Measurements from ENCODE around the gene XBP1. TPM values are rescaled to one million over a fixed set of nuclear protein-coding genes. Genes with fewer than 3 reads are reported as not detected.

XBP1 gene
- polyA plus RNA-seq, 1 of the 3 experiments (the other 2 are of a cell fraction) = 55.6 TPM

DNA sequence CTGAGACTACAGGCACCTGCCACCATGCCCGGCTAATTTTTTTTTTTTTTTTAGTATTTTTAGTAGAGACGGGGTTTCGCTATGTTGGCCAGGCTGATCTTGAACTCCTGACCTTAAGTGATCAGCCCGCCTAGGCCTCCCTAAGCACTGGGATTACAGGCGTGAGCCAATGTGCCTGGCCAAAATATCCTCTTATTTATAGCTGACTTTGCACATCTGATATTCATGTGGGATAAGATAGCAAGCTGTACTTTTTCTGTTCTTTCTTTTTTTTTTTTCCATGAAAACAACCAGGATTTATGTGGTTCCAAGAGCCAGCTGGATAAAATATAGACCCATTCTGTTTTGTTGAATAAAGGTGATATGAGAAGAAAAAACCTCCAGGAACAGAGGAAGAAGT is 12.1 kb upstream of the XBP1 start:
- H2AFZ ChIP-seq (ENCODE audit: low read depth) = no peak overlapping the region
- H3K9ac ChIP-seq = no peak overlapping the region
- H3K9me2 ChIP-seq = no peaks in the 10 kb centered on the region
- H3K9me3 ChIP-seq = no peaks in the 10 kb centered on the region
- H3K36me3 ChIP-seq (replicated peaks in 1 of 2; ENCODE audit: control insufficient read depth in 1 of 2, insufficient read depth in 2 of 2, low read length in 1 of 2) = no peaks in the 10 kb centered on the region
- H3K27ac ChIP-seq (ENCODE audit: low read depth in 2 of 2, low read length in 1 of 2) = no peak overlapping the region
- no peaks in the 10 kb centered on the region for H4K20me1 ChIP-seq (ENCODE audit: insufficient read depth)
- DNase-seq = no peak
- 95% methylated on average over 5 of the region's 5 CpGs for WGBS (ENCODE audit: low lambda C conversion rate)
- H3K27me3 ChIP-seq (ENCODE audit: insufficient read depth) = no peaks in the 10 kb centered on the region
- no peaks in the 10 kb centered on the region for H3K4me1 ChIP-seq (ENCODE audit: control insufficient read depth in 1 of 2, insufficient read depth in 2 of 2, low read depth in 1 of 2, low read length in 1 of 2)
- ChIA-PET POLR2A (interaction anchor here (0.6 kb wide), 3 partner anchors 13 to 831 kb away, joined by 3 to 4 read pairs (median 3); no protein-coding TSS in a partner anchor), CTCF (interaction anchor here (0.6 to 2.5 kb wide), 3 partner anchors 17 to 342 kb away, joined by 4 to 11 read pairs (median 6); no protein-coding TSS in a partner anchor)
- H3K79me2 ChIP-seq (ENCODE audit: insufficient read depth) = no peaks in the 10 kb centered on the region
- H3K4me3 ChIP-seq (ENCODE audit: low read depth in 2 of 2, low read length in 1 of 2) = no peak overlapping the region
- H3K4me2 ChIP-seq = no peak overlapping the region
- TF ChIP-seq MEF2A (IDR thresholded peaks at IDR 0.05; ENCODE audit: borderline replicate concordance, low read depth) = no peak
- no peak for TF ChIP-seq POLR2AphosphoS5 (IDR thresholded peaks at IDR 0.05; ENCODE audit: low read depth, low read length)
- TF ChIP-seq CTCF (IDR thresholded peaks at IDR 0.05) = no peak
- no peak for TF ChIP-seq JUND (IDR thresholded peaks at IDR 0.05)
- no peak for TF ChIP-seq ELF1 (IDR thresholded peaks at IDR 0.05)
- TF ChIP-seq TCF12 (IDR thresholded peaks at IDR 0.05) = no peak
- no peak for TF ChIP-seq MXI1 (IDR thresholded peaks at IDR 0.05; ENCODE audit: low read depth, low read length)
- no peak for TF ChIP-seq TEAD4 (IDR thresholded peaks at IDR 0.05; ENCODE audit: borderline replicate concordance, insufficient read depth)
- TF ChIP-seq SIN3A (IDR thresholded peaks at IDR 0.05; ENCODE audit: borderline replicate concordance, low read depth, low read length) = no peak
- no peak for TF ChIP-seq RFX5 (IDR thresholded peaks at IDR 0.05; ENCODE audit: low read length)
- TF ChIP-seq USF2 (IDR thresholded peaks at IDR 0.05; ENCODE audit: borderline replicate concordance, low read depth, low read length) = no peak
- TF ChIP-seq RAD21 (IDR thresholded peaks at IDR 0.05; ENCODE audit: low read length) = no peak
- no peak for TF ChIP-seq NRF1 (IDR thresholded peaks at IDR 0.05; ENCODE audit: low read depth, low read length)
- no peak for TF ChIP-seq RCOR1 (IDR thresholded peaks at IDR 0.05; ENCODE audit: low read length)
- no peaks in the 10 kb centered on the region for H3F3A ChIP-seq (replicated peaks; ENCODE audit: insufficient read depth)

DNA sequence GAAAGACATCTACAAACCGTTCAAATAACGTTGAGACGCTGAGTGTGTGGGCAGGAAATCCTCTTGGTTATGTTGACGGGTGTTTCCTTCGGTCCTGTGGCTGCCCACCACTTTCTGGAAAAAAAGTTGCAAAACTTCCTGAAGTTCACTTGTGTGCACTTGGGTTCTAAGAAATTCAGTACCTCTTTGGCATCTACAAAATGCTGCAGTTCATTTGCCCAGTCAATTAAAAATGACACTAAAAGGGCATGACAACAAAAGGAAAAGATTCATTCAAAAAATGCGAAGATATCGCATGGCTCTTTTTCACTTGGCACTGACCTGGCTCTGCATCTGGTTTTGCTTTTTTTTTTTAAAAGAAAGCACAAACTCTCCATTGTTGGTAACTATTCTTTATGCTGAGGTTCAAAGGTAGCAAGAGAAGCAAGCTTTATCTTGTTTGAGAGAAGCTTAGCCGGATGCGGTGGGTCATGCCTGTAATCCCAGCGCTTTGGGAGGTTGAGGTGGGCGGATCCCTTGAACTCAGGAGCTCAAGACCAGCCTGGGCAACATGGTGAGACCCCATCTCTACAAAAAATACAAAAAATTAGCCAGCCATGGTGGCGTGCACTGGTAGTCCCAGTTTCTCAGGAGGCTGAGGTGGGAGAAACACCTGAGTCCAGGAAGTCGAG is 10.6 kb upstream of the XBP1 start:
- Histone ChIP-seq H3K79me2 (ENCODE audit: insufficient read depth) (no peaks in the 10 kb centered on the region), H3F3A (replicated peaks; ENCODE audit: insufficient read depth) (no peaks in the 10 kb centered on the region), H3K9me2 (no peaks in the 10 kb centered on the region), H3K4me3 (ENCODE audit: low read depth in 2 of 2, low read length in 1 of 2) (no peak overlapping the region), H2AFZ (ENCODE audit: low read depth) (no peak overlapping the region), H3K4me2 (no peak overlapping the region), H3K27me3 (ENCODE audit: insufficient read depth) (no peaks in the 10 kb centered on the region), H3K27ac (ENCODE audit: low read depth in 2 of 2, low read length in 1 of 2) (no peak overlapping the region), H3K9me3 (no peaks in the 10 kb centered on the region), H3K36me3 (replicated peaks in 1 of 2; ENCODE audit: control insufficient read depth in 1 of 2, insufficient read depth in 2 of 2, low read length in 1 of 2) (no peaks in the 10 kb centered on the region), H4K20me1 (ENCODE audit: insufficient read depth) (no peaks in the 10 kb centered on the region), H3K9ac (no peak overlapping the region), H3K4me1 (ENCODE audit: control insufficient read depth in 1 of 2, insufficient read depth in 2 of 2, low read depth in 1 of 2, low read length in 1 of 2) (no peaks in the 10 kb centered on the region)
- POLR2A ChIA-PET = interaction anchor here (0.6 kb wide), 1 partner anchor 20 kb away, joined by 3 read pairs; no protein-coding TSS in a partner anchor
- no peak for DNase-seq
- CTCF ChIA-PET = interaction anchor here (1.1 to 2.5 kb wide), 2 partner anchors 19 to 38 kb away, joined by 4 to 11 read pairs; no protein-coding TSS in a partner anchor
- 89% methylated on average over 13 of the region's 13 CpGs for WGBS (ENCODE audit: low lambda C conversion rate)
- TF ChIP-seq CHD2 (IDR thresholded peaks at IDR 0.05; ENCODE audit: low read length, partially characterized antibody) (no peak), EP300 (IDR thresholded peaks at IDR 0.05; ENCODE audit: borderline replicate concordance in 1 of 2, low read depth in 1 of 2, low read length in 1 of 2) (no peak), SIN3A (IDR thresholded peaks at IDR 0.05; ENCODE audit: borderline replicate concordance, low read depth, low read length) (no peak), POLR2AphosphoS5 (IDR thresholded peaks at IDR 0.05; ENCODE audit: low read depth, low read length) (no peak), EZH2phosphoT487 (IDR thresholded peaks at IDR 0.05; ENCODE audit: borderline replicate concordance, low read depth) (no peak), YY1 (IDR thresholded peaks at IDR 0.05; ENCODE audit: low read depth) (no peak), GABPA (IDR thresholded peaks at IDR 0.05; ENCODE audit: low read depth) (no peak), RFX5 (IDR thresholded peaks at IDR 0.05; ENCODE audit: low read length) (no peak), PBX3 (IDR thresholded peaks at IDR 0.05) (no peak), MEF2A (IDR thresholded peaks at IDR 0.05; ENCODE audit: borderline replicate concordance, low read depth) (no peak)
- TF ChIP-seq, protein P1, sequence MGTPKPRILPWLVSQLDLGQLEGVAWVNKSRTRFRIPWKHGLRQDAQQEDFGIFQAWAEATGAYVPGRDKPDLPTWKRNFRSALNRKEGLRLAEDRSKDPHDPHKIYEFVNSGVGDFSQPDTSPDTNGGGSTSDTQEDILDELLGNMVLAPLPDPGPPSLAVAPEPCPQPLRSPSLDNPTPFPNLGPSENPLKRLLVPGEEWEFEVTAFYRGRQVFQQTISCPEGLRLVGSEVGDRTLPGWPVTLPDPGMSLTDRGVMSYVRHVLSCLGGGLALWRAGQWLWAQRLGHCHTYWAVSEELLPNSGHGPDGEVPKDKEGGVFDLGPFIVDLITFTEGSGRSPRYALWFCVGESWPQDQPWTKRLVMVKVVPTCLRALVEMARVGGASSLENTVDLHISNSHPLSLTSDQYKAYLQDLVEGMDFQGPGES (IDR thresholded peaks at IDR 0.05; ENCODE audit: low read depth, low read length) = no peak
- TF ChIP-seq, protein P2, sequence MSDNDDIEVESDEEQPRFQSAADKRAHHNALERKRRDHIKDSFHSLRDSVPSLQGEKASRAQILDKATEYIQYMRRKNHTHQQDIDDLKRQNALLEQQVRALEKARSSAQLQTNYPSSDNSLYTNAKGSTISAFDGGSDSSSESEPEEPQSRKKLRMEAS (IDR thresholded peaks at IDR 0.05; ENCODE audit: low read depth) = no peak
